NCI-H2227 treated with DMSO at 0.1 percent for 48 hours (cell line): ENCODE measurements around the gene FTH1.
"Not testable (repeated sequence)": the region's sequence is repeated elsewhere in the genome, so short reads cannot be mapped to it uniquely, and the experiment has no call there.

ENCODE experiments used
- DNase-seq: peaks from one replicate; lab custom pipeline; 2025; lab: John Stamatoyannopoulos, UW

The FTH1 gene

GRCh38 chr11:61967116-61967923 is at the start of gene FTH1:
Gene FTH1 (minus strand): TSS chr11:61967634. CDS start chr11:61967425, 209 bp downstream.
- peak; percentile 90 for DNase-seq

GRCh38 chr11:62015615-62016014 is 48.2 kb upstream of the FTH1 start:
- DNase-seq, result no peak

- no peak for DNase-seq
These were observed 46.4 kb upstream of the FTH1 start for GRCh38 chr11:62013537-62014476.

- no peak for DNase-seq
These were observed 45.5 kb upstream of the FTH1 start for GRCh38 chr11:62012832-62013461.

- DNase-seq, result no peak
These were observed 45.0 kb upstream of the FTH1 start for GRCh38 chr11:62012451-62012831.

- DNase-seq, result no peak
These were observed 44.4 kb upstream of the FTH1 start for GRCh38 chr11:62011881-62012280.

GRCh38 chr11:62010935-62011528 is 43.6 kb upstream of the FTH1 start:
- no peak for DNase-seq

GRCh38 chr11:62008193-62008592 is 40.8 kb upstream of the FTH1 start:
- no peak for DNase-seq

GRCh38 chr11:62004473-62004872 is 37.0 kb upstream of the FTH1 start:
- no peak for DNase-seq

- DNase-seq, result not testable (repeated sequence)
These were observed 34.8 kb upstream of the FTH1 start for GRCh38 chr11:62002283-62002682.

GRCh38 chr11:62001450-62002191 is 34.2 kb upstream of the FTH1 start:
- DNase-seq, result no peak

- DNase-seq, result no peak
These were observed 33.4 kb upstream of the FTH1 start for GRCh38 chr11:62000539-62001446.

- DNase-seq, result no peak
These were observed 31.9 kb upstream of the FTH1 start for GRCh38 chr11:61999141-61999975.

- no peak for DNase-seq
These were observed 29.5 kb upstream of the FTH1 start for GRCh38 chr11:61996933-61997332.

- no peak for DNase-seq
These were observed 27.5 kb upstream of the FTH1 start for GRCh38 chr11:61994981-61995380.

- DNase-seq, result no peak
These were observed 18.4 kb upstream of the FTH1 start for GRCh38 chr11:61985869-61986268.

- no peak for DNase-seq
These were observed 16.0 kb upstream of the FTH1 start for GRCh38 chr11:61983419-61983818.

- no peak for DNase-seq
These were observed 13.5 kb upstream of the FTH1 start for GRCh38 chr11:61980783-61981541.
